HG03175 (cell line): Measurements from ENCODE around the gene NUP133.
"Not testable (repeated sequence)": the region's sequence is repeated elsewhere in the genome, so short reads cannot be mapped to it uniquely, and the experiment has no call there.

Experiments used
- ATAC-seq: cut with Tn5 transposase; IDR thresholded peaks from one replicate; pipeline ENCODE4 v1.9.1; 2021; ENCODE audit warnings: mild to moderate bottlenecking, moderate library complexity; ENCODE audit not compliant: unreplicated experiment

The NUP133 gene

DNA sequence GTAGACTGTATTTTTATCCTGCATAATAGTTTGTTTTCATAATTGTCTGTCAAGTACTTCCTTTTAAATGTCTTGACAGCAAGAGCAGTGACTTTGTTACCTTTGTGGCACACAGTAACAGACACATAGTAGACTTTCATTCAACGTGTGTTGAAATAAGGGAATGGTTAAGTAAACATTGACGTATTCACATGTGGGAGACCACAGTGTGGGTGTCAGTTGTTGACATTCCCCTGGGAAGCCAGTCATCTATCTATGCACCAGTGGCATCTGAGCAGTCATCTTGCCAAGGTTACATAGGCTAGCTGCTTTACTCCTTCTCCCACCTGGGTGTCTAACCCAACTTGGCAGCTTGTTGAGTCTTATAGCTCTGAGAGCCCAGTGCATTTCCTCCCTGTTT, 1.4 kb upstream of the NUP133 start:
- no peak for ATAC-seq

DNA sequence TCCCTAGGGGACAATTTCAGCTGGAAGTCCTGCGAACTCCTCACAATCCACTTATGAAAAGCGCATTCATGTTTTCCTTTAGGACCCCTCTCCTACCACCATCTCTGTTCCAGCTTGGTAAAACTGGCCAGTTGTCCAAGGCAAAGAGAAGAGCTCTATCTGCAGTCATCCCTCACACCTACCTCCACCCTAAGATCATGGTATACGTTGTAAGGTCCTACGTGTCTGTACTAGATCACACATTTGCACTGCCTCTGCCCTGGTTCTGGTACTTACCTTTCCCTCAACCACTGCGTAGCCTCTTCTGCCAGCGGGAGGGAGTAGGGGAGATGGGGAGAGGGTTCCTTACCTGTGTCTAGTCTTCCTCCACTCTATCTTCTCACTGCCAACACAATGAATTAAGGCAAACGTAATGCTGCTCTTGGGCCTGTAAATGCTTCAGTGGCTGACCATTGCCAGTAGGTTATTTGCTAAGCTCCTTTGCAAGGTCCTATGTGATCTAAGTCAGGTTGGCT, 739 bp upstream of the NUP133 start:
- no peak for ATAC-seq

DNA sequence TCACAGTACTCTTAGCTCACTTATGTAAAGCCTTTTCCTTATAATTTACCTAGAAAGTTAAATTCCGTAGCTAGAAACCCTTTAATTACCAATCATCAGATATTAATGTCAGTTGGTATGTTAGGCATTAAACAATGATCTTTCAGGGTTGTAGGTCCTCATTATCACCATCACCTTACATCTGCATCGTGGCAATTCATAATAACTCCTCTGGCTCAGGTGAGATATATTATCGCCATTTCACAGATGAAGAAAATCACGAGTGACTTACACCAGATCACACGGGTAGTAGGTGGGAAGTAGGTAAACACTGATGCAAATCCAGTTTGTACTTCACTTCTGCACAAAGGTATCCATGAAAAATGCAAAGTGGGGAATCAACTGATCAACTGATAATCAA, 639 bp downstream of the NUP133 start:
- peak; percentile 7 for ATAC-seq

DNA sequence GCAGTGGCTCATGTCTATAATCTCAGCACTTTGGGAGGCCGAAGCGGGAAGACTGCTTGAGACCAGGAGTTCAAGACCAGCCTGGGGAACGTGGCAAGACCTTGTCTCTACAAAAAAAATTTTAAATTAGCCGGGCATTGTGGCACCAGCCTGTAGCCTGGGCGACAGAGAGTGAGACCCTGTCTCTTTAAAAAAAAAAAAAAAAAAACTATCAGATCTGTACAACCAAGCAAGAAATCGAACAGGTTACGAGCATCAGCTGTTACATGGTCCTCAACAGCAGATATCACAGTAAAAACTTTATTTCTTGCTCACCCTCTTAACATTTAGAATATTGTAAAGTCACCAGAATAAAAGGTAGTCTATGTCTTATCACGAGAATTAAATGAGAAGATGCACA, 1.5 kb downstream of the NUP133 start:
- no peak for ATAC-seq

DNA sequence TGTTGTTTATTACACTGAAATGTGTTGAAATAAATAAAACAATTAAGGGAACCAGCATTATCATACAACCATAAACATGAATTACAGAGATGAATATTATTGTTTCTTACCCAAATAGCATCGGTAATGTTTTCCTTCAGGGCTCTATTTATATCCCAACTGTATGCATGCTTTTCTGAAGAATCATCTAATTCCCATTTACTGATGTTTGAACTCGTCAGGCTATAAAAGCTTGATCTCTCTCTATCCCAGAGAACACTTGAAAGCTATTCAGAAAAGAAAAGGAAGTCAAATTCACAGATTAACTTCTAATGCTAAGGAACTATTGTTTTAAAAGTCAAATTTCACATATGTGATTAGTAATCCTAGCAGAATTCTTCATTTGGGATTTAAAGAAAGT, 12.4 kb downstream of the NUP133 start:
- no peak for ATAC-seq

DNA sequence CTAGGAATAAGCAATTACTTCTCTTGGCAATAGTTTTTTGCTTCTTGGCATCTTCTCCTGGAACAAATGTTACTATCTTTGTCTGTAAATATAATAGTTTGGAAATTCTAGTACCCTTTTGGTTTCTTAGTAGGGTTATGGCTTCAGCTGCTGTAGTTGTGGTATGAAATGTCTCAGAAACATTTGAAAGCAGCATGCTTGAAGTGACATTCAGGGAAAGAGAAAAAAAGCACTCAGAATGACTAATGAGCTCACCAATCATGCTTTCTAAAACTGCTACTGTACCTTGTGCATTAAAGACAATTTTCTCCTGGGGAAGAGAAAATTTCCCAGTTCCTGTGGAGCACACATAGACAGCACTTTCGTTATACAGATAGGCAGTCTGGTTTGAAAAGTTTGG, 21.0 kb downstream of the NUP133 start:
- ATAC-seq = no peak

DNA sequence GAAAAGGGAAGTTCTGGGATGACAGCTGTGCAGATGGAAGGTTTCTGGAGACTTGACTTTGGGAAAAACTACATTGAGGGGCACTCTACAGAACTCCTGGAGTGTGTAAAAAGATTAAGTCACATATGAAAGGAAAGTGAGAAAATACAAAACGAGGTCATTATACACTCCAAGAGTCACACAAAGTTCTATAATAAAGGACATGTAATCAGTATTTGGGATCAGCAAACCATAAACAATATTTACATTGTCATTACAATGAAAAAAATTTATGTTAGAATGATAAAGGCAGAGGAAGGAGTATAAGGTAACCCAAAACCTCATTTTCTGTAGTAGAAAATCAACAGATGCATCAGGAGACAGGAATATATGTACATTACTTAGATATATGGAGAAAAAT, 22.8 kb downstream of the NUP133 start:
- ATAC-seq = no peak

DNA sequence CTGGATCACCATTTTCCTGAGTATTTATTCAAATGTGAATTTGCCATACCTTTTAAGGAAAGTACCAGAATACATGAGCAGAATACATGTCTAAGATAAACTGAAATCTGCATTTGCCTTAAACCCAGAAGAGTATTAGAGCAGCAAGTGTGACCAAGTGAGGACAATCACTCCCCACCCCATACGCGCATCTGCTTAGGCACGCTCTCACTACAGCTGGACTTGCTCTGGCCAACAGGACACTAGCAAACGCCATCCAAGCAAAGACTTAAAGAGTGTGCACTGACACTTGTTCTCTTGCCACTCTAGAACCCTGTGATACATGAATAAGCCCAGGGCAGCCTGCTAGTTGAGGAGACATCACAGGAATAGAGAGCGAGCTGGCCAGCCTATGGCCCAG, 25.6 kb downstream of the NUP133 start:
- no peak for ATAC-seq

DNA sequence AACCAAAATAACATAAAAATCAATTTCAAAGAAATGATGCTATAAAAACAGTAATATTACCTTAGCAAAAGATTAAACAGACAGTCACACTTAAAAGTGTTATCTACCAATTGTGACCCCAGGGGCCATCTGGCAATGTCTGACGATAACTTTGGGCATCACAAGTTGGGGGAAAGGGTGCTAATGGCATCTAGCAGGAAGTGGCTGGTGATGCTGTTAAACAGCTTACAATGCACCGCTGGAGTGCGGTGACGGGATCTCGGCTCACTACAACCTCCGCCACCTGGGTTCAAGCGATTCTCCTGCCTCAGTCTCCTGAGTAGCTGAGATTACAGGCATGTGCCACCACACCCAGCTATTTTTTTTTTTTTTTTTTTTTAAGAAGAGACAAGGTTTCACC, 27.6 kb downstream of the NUP133 start:
- ATAC-seq = peak; percentile 44

DNA sequence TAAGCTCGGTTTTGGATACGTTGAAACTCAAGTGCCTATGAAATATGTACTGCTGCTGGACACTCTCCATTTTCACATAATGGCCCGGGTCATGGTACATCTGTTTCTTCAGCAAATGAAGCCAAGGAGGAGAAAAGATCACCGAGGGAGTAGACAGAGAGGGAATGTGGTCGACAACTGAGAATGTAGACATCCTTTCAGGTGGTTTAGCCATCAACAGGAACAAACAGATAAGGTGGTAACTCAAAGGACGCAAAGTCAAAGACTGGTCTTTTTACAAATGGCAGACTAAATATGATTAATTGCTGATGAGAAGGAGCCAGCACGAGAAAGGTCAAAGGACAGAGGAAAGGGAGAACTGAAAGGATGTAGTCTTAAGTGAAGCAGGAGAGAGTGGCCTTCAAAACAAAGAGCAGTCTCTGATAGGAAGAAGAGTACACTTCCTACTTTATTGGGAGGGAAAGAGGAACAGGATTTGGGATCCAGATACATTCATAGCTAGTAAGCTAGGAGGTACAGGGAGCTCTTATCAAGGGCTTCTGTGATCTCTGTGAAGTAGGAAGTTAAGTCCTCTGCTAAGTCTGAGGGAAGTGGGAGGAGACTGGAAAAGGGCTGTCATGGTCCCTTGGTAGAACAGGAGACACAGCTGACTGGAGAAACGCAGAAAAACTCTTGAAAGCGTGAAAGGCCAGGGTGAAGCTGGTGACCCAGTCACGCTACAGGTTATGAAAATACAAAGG, 28.3 kb downstream of the NUP133 start:
- peak; percentile 80 for ATAC-seq

DNA sequence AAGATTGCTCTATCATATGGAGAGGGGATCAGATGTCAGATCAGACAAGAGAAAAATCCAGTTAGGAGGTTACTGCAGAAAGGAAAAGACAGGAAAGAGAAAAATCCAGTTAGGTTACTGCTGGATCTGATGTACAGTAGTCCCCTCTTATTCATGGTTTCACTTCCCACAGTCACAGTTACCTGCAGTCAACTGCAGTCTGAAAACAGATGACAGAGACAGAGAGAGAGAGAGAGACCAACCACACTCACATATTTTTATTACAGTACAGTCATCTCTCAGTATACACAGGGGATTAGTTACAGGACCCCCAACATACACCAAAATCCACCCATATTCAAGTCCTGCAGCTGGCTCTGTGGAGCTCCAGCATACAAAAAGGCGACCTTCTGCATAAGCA, 29.3 kb downstream of the NUP133 start:
- ATAC-seq = peak; percentile 68

DNA sequence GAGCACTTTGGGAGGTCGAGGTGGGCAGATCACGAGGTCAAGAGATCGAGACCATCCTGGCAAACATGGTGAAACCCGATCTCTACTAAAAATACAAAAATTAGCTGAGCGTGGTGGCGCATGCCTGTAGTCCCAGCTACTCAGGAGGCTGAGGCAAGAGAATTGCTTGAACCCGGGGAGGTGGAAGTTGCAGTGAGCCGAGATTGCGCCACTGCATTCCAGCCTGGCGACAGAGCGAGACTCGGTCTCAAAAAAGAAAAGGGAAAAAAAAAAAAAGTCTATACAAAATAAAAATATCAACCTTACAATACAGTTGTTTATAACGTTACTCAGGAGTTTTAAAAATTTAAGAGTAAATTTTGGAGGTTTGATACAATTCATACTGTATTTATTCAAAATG, 32.3 kb downstream of the NUP133 start:
- ATAC-seq = not testable (repeated sequence)

DNA sequence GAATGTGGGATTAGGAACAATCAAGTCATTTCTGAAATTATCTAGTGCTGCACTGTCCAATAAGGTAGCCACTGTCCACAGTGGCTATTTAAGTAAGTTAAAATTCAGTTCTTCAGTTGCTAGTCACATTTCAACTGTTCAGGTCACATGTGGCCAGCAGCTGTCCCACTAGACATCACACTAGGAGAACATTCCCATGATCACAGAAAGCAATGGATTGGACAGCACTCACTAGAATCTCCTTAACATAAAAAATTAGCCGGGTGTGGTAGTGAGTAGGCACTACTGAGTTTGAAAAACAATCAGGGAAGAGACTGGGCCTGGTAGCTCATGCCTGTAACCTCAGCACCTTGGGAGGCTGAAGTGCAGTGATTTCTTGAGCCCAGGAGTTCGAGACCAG, 33.6 kb downstream of the NUP133 start:
- no peak for ATAC-seq

DNA sequence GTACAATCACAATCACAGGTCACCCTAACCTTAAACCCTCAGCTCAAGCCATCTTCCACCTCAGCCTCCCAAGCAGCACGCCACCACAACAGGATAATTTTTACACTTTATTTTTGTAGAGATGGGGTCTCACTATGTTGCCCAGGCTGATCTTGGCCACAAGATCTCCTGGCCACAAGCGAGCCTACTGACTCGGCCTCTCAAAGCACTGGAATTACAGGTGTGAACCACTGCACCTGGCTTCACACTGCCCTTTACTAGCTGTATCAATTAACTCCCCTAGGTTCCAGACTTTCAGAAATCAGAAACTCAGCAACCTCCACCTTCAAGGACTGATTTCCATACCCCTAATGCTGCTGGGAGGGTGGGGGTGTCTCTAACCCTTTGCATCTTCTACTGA, 37.0 kb downstream of the NUP133 start:
- no peak for ATAC-seq

DNA sequence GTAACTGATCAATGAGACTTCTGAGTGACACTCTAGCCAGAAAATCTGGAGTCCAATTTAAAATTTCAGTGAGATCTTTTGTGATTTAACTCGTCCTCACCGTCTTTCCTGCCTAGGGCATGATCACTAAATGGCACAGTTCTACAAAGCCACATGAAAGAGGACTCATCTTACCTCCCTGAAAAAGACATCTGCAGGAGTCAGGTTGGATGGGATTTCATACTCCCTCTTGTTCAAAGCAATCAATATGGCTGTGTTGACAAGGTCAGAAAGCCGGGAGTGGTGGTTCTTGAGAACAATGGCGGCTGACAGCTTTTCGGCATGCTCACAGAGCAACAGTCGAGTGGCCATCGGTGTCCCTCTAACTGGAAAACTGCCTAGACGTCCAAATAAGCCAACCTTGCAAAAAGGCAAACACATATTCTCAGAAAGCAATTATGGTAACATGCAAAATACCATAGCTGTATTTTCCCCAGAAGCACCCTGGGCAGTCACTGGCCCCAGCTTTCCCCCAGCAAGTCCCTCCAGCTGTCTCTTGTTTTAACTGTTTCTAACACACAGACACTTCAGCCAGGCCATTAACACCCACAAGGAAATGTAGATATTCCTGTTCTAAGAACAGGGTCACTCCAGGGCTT, 37.6 kb downstream of the NUP133 start:
- ATAC-seq = no peak

DNA sequence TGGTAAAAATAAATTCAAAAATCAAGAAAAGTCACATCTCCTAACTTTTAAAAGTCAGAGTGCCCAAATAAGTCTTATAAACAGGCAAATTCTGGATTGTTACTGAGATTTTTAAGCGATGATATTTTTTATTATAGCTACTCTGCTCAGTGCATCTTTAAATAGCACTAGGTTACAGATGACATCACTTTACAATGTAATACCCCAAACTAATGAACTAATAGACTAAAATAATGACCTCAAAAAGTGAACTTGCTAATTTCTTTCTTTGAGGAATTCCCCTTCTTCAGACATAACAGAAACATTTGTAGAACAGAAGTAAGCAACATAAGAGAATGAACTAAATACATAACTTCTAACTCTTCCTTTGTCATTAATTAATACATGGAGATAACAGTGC, 41.3 kb downstream of the NUP133 start:
- ATAC-seq = no peak

DNA sequence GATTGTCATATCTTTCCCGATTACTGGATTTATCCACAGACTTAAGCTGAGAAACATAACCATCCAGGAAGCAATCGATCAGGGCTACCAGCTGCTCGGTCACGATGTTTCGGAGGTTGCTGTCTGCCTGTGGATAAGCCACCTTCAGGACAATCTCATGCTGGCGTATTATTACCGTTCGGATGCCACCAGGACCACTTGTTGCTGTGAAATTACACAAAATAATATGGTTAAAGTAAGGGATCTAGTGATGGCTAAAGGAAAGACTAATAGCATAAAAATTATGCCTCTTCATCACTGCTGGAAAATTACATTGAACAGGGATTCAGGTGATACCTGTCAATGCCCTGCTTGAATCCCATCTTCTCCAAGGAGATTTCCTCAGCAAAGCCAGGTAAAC, 43.5 kb downstream of the NUP133 start:
- ATAC-seq = no peak

DNA sequence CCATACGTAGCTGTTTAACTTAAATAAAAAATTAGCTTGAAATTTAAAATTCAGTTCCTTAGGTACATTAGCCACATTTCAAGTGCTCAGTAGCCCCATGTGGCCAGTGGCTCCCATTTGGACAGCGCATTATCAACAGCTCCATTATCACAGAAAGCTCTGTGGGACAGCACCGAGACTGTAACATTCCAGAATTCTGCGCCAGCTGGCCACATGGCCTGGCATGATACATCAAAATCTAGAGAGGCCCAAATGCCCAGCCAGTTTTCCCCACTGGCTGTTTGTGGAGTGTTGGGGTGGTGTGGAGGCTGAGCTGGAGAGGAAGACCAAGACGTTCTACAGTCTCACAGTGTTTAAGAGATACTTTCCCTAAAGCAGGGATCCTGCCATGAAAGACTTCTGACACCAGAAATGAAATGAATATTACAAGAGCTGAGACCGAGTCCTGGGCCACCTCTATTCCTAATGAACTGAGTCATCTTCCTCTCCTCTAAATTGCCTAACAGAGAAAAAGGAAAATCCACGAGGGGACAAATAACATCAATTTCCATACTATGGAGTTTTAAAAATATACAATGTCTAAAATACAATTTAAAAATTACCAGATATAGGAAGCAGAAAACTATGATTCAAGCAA, 47.0 kb downstream of the NUP133 start:
- no peak for ATAC-seq

DNA sequence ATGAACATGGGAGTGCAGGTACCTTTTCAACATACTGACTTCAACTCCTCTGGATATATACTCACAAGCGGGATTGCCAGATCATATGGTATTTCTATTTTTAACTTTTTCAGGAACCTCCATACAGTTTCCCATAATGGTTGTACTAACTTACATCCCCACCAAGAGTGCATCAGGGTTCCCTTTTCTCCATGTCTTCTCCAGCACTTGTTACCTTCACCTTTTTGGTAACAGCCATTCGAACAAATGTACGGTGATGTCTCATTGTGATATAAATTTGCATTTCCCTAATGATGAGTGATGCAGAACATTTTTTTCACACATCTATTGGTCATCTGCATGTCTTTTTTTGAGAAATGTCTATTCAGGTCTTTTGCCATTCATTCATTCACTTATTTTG, 48.3 kb downstream of the NUP133 start:
- no peak for ATAC-seq

DNA sequence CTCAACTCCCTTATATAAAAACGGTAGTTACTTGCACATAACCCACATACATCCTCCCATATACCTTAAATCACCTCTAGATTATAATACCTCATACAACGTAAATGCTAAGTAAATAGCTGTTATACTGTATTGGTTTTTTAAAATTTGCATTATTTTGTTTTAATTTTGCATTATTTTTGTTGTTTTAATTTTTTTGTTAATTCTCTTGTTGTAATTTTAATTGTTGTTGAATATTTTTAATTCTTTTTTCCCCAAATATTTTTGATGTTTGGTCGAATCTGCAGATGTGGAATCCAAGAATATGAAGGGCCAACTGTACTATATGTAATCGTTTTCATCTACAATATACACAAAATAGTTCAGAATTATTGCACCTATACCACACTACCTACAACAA, 50.7 kb downstream of the NUP133 start:
- no peak for ATAC-seq

DNA sequence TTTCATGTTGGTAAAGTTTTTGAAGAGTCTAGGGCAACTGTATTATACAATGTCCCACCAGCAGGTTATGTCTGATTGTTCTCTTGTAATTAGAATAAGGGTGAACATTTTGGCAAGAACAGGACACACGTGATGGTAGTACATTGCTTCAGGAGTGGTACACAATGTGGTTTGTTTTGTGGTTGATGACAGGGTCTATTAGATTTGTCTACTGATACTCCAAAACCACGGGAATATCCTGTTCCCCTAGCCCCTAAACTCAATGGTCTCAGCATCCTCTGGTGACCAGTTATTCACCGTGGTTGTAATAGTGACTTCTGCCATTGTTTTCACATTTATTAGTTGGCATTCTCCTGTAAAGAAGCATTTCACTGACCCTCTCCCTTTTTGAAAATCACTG, 52.1 kb downstream of the NUP133 start:
- ATAC-seq = no peak

DNA sequence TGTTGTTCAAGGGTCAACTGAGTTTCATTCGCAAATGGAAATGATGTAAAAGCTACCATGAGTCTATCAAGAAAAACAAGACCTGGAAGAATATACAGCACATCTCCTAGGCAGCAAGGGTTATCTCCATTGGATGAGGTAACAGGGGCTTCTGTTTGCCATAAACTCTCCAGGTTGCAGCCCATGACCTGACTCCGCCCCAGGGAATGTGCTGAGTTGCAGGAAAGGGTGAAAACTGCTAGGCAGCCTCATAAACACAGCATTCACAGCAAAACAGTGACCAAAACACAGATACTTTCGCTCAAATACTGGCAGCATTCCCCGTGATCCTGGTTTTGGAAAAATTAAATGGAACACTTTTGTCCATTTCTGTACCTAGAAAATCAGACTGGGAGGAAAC, 54.1 kb downstream of the NUP133 start:
- ATAC-seq = no peak
